Vagina (tissue), 2 donors: ENCODE results near the gene ZNF446.

Experiments
- POLR2A ChIP-seq, 2 donors: fragments of 450-650 bp; IDR thresholded peaks; one replicate each; pipeline ENCODE4 v1.6.1; 2017; ENCODE audit warnings: antibody characterized with exemption in 2 of 2, mild to moderate bottlenecking in 2 of 2, moderate library complexity in 2 of 2
- POLR2AphosphoS5 ChIP-seq, 2 donors: sonication (generic); formaldehyde crosslinking; IDR thresholded peaks; one replicate each; pipeline ENCODE4 v1.9.0; 2017; ENCODE audit warnings: antibody characterized with exemption in 2 of 2, mild to moderate bottlenecking in 2 of 2, low read depth in 1 of 2; ENCODE audit not compliant: insufficient read depth in 1 of 2
- TF ChIP-seq, protein P1 (sequence below), 3 experiments: fragments of 450-650 bp in 2 of 3; fragments of 200-600 bp in 1 of 3; sonication (generic) in 1 of 3; IDR thresholded peaks; one replicate each; pipeline ENCODE4 v1.5.1; 2017 to 2019; ENCODE audit warnings: antibody characterized with exemption in 3 of 3, mild to moderate bottlenecking in 2 of 3, moderate library complexity in 2 of 3

DNA sequence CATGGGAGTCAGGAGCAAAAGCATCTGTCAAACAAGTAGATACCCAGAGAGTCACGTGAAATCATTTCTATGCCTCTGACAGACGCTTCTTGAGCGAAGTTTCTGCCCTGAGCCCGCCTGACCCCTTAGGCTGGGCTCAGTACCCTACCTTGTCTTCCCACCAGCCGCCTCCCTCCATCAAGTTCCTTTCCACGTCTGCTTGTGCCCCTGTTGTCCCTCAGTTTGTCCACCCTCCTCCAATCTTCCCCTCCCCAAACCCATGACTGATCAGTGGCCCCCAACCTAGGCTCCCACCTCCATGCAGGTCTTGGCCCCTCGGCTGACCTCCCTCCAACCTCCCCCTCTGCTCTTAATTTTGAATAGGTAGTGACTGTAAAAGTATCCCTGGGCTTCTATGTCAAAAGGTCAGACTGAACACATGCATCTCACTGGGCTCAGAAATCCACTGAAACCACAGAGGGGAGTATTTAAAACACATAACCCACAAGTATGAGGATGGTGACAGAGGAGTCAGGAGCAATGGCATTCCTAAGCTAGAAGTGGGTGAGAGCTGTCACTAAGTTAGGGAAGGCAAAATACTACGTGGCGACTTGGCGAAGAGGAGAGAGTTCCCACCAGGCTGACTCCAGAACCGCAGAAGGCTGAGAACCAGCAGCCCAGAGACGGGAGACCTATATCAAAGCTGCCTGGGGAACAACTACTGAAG, 1.7 kb upstream of the ZNF446 start:
- TF ChIP-seq, protein P1, sequence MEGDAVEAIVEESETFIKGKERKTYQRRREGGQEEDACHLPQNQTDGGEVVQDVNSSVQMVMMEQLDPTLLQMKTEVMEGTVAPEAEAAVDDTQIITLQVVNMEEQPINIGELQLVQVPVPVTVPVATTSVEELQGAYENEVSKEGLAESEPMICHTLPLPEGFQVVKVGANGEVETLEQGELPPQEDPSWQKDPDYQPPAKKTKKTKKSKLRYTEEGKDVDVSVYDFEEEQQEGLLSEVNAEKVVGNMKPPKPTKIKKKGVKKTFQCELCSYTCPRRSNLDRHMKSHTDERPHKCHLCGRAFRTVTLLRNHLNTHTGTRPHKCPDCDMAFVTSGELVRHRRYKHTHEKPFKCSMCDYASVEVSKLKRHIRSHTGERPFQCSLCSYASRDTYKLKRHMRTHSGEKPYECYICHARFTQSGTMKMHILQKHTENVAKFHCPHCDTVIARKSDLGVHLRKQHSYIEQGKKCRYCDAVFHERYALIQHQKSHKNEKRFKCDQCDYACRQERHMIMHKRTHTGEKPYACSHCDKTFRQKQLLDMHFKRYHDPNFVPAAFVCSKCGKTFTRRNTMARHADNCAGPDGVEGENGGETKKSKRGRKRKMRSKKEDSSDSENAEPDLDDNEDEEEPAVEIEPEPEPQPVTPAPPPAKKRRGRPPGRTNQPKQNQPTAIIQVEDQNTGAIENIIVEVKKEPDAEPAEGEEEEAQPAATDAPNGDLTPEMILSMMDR (IDR thresholded peaks at IDR 0.05): no peak
- TF ChIP-seq POLR2A (IDR thresholded peaks at IDR 0.05) (no peak), POLR2AphosphoS5 (IDR thresholded peaks at IDR 0.05; ENCODE audit: insufficient read depth in 1 of 2, low read depth in 1 of 2) (no peak)
